ENCODE results near the gene ANKLE1.

The ANKLE1 gene, protein sequence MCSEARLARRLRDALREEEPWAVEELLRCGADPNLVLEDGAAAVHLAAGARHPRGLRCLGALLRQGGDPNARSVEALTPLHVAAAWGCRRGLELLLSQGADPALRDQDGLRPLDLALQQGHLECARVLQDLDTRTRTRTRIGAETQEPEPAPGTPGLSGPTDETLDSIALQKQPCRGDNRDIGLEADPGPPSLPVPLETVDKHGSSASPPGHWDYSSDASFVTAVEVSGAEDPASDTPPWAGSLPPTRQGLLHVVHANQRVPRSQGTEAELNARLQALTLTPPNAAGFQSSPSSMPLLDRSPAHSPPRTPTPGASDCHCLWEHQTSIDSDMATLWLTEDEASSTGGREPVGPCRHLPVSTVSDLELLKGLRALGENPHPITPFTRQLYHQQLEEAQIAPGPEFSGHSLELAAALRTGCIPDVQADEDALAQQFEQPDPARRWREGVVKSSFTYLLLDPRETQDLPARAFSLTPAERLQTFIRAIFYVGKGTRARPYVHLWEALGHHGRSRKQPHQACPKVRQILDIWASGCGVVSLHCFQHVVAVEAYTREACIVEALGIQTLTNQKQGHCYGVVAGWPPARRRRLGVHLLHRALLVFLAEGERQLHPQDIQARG

DNA sequence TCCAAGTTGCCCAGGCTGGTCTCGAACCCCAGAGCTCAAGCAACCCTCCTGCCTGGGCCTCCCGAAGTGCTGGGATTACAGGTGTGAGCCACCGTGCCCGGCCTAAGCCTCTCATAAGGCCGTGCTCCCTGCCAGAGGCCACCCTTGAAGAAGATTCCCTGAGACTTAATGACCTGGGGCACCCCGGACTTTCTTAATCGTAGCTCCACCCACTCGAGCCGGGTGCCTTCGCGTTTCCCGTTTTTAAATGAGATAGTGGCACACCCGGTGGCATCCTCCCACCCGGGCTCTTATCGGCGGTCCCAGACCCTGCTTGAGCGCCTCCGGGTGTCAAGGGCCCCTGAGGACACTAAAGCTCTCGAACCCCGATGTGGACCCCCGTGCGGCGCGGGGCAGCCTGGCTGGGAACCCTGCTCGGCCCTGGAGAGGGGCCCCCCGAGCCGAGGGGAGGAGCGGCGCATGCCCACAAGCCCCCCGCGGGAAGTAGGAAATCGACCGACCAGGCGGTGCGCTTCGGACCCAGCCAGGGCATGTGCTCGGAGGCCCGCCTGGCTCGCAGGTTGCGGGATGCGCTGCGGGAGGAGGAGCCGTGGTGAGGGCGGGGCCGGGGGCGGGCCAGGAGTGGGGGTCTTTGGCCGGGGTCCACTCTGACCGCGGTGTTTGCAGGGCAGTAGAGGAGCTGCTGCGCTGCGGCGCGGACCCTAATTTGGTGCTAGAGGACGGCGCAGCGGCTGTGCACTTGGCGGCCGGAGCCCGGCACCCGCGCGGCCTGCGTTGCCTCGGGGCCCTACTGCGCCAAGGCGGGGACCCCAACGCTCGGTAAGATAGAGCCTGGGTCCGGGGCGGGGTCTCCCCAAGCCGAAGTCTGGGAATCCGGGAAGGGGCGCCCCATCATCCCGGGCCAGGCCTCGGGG is at the start of gene ANKLE1:
ANKLE1 (plus strand) TSS at position 511 of the 914 bp plus-strand sequence; CDS start at position 531, 20 bp downstream.
- Histone ChIP-seq H3K27me3 (ENCODE audit: insufficient read depth, poor library complexity, severe bottlenecking) (no peaks in the 10 kb centered on the region), H3K4me1 (ENCODE audit: insufficient read depth, poor library complexity, severe bottlenecking) (no peaks in the 10 kb centered on the region), H3K4me3 (ENCODE audit: severe bottlenecking) (peak within 1 kb of the TSS; percentile 31), H3K27ac (ENCODE audit: poor library complexity, severe bottlenecking) (no peak within 1 kb of the TSS), H3K9me3 (ENCODE audit: severe bottlenecking) (no peaks in the 10 kb centered on the region), H3K36me3 (ENCODE audit: low read depth) (peaks cover 6% of the 10 kb centered on the region; the same call in 1 of the 2 replicates)
- ATAC-seq (ENCODE audit: low read depth) (peak; percentile 24; the same call in 2 of the 3 replicates), DNase-seq (ENCODE audit: low spot score) (peak; percentile 65)
- TF ChIP-seq, protein P1, sequence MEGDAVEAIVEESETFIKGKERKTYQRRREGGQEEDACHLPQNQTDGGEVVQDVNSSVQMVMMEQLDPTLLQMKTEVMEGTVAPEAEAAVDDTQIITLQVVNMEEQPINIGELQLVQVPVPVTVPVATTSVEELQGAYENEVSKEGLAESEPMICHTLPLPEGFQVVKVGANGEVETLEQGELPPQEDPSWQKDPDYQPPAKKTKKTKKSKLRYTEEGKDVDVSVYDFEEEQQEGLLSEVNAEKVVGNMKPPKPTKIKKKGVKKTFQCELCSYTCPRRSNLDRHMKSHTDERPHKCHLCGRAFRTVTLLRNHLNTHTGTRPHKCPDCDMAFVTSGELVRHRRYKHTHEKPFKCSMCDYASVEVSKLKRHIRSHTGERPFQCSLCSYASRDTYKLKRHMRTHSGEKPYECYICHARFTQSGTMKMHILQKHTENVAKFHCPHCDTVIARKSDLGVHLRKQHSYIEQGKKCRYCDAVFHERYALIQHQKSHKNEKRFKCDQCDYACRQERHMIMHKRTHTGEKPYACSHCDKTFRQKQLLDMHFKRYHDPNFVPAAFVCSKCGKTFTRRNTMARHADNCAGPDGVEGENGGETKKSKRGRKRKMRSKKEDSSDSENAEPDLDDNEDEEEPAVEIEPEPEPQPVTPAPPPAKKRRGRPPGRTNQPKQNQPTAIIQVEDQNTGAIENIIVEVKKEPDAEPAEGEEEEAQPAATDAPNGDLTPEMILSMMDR (IDR thresholded peaks at IDR 0.05; ENCODE audit: poor library complexity, severe bottlenecking): no peak

DNA sequence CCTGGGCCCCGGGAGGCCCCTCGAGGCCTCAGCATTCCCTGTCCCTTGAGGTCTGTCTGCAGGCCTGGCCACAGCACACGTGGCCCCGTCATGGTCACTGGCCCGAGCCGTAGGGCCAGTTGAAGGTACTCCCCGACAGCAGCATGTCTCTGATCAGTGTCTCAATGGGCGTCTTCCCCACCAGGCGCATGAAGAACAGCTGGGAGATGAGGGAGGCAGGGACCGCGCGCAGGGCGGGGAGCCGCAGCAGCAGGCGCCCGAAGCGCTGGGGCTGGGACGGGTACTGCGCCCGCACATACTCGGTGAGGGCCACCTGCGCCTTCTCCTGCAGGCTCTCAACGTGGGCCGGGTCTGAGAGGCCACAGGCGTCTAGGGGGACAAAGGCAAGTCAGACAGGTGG is 49.4 kb upstream of the ANKLE1 start:
- Histone ChIP-seq H3K27ac (ENCODE audit: poor library complexity, severe bottlenecking) (no peak overlapping the region), H3K36me3 (ENCODE audit: low read depth) (peaks cover 43% of the 10 kb centered on the region)
- no peak for ATAC-seq (ENCODE audit: low read depth)

GRCh38 chr19:17234911-17235299 is 46.8 kb upstream of the ANKLE1 start:
- TF ChIP-seq, protein P1 (IDR thresholded peaks at IDR 0.05; ENCODE audit: poor library complexity, severe bottlenecking): no peak
- peak overlapping the region; percentile 84 for H3K27ac ChIP-seq (ENCODE audit: poor library complexity, severe bottlenecking)
- peak; percentile 70 for DNase-seq (ENCODE audit: low spot score)
- H3K27me3 ChIP-seq (ENCODE audit: insufficient read depth, poor library complexity, severe bottlenecking): no peaks in the 10 kb centered on the region
- peaks cover 8% of the 10 kb centered on the region for H3K4me1 ChIP-seq (ENCODE audit: insufficient read depth, poor library complexity, severe bottlenecking)
- ATAC-seq (ENCODE audit: low read depth): peak; percentile 76
- H3K9me3 ChIP-seq (ENCODE audit: severe bottlenecking): no peaks in the 10 kb centered on the region
- peak overlapping the region; percentile 60 for H3K4me3 ChIP-seq (ENCODE audit: severe bottlenecking)
- H3K36me3 ChIP-seq (ENCODE audit: low read depth): peaks cover 64% of the 10 kb centered on the region

More for the DNA sequence above, 49.4 kb upstream of the ANKLE1 start:
- TF ChIP-seq, protein P1 (IDR thresholded peaks at IDR 0.05; ENCODE audit: poor library complexity, severe bottlenecking): no peak
- Histone ChIP-seq H3K27me3 (ENCODE audit: insufficient read depth, poor library complexity, severe bottlenecking) (no peaks in the 10 kb centered on the region), H3K4me1 (ENCODE audit: insufficient read depth, poor library complexity, severe bottlenecking) (peaks cover 8% of the 10 kb centered on the region), H3K9me3 (ENCODE audit: severe bottlenecking) (no peaks in the 10 kb centered on the region), H3K4me3 (ENCODE audit: severe bottlenecking) (no peak overlapping the region)
- no peak for DNase-seq (ENCODE audit: low spot score)

DNA sequence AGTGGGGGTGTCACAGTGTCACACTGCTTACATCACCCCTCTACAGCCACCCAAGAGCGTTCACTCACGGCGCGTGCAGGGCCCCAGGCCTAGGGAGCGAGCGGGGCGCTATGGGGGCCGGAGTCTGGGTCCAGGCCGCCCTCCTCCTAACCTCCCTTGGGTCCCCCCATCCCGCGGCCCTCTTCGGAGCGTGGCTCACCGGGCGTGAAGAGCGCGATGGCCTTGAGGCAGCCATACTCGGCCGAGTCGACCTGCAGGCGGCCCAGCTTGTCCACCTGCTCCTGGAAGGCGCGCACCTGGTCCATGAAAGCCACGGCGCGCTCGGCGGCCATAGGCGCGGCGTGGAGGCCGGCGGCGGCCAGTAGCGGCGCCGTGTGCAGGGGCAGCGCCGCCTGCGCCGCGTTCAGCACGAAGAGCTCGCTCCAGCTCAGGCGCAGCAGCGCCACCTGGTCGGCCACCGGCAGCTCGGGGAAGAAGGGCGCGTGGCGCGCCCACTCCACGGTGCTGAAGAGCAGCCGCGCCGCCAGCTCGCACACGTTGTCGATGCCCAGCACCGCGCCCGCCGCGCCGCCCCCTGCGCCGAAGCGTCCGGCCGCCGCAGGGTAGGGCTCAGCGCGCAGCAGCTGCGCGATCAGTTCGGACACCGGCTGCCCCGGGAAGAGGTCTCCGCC is 46.3 kb upstream of the ANKLE1 start:
- TF ChIP-seq, protein P1 (IDR thresholded peaks at IDR 0.05; ENCODE audit: poor library complexity, severe bottlenecking): peak; percentile 55
- Histone ChIP-seq H3K36me3 (ENCODE audit: low read depth) (peaks cover 69% of the 10 kb centered on the region), H3K4me1 (ENCODE audit: insufficient read depth, poor library complexity, severe bottlenecking) (peaks cover 8% of the 10 kb centered on the region), H3K9me3 (ENCODE audit: severe bottlenecking) (no peaks in the 10 kb centered on the region), H3K27ac (ENCODE audit: poor library complexity, severe bottlenecking) (peak overlapping the region; percentile 84), H3K4me3 (ENCODE audit: severe bottlenecking) (peak overlapping the region; percentile 60), H3K27me3 (ENCODE audit: insufficient read depth, poor library complexity, severe bottlenecking) (no peaks in the 10 kb centered on the region)
- DNase-seq (ENCODE audit: low spot score) (peak; percentile 72), ATAC-seq (ENCODE audit: low read depth) (peak; percentile 65)
